GM13976 (cell line): ENCODE data around the gene ZNF805.

Experiments used
- DNase-seq: peaks from one replicate; pipeline ENCODE4 v3.0.0; 2012; ENCODE audit warnings: low spot score
- CTCF ChIP-seq: IDR thresholded peaks from 2 replicates; pipeline ENCODE4 v1.5.1; 2012; ENCODE audit warnings: borderline replicate concordance, mild to moderate bottlenecking; ENCODE audit not compliant: insufficient read depth; ENCODE audit errors: extremely low read depth, missing control alignments, control extremely low read depth
- in situ Hi-C: fragments of 300-500 bp; cut with MboI; formaldehyde crosslinking; loops from one replicate; pipeline ENCODE4 v1.12.0; 2022; ENCODE audit warnings: low sequenced_read_pairs, mixed read lengths, inconsistent platforms; ENCODE audit not compliant: unreplicated experiment

The ZNF805 gene

GRCh38 chr19:57212109-57212508 is 28.3 kb upstream of the ZNF805 start:
- no peak for DNase-seq
- in situ Hi-C loops, result no loop called here
- TF ChIP-seq CTCF, result no peak

- no peak for DNase-seq
- in situ Hi-C loops, result no loop called here
- no peak for TF ChIP-seq CTCF
These were observed 12.9 kb upstream of the ZNF805 start for GRCh38 chr19:57227502-57227901.

GRCh38 chr19:57231686-57232085 is 8.7 kb upstream of the ZNF805 start:
- TF ChIP-seq CTCF, result no peak
- in situ Hi-C loops, result no loop called here
- DNase-seq, result no peak

GRCh38 chr19:57233207-57233606 is 7.2 kb upstream of the ZNF805 start:
- DNase-seq, result no peak
- in situ Hi-C loops, result no loop called here
- TF ChIP-seq CTCF, result no peak

- in situ Hi-C loops, result no loop called here
- TF ChIP-seq CTCF, result no peak
- no peak for DNase-seq
These were observed 486 bp upstream of the ZNF805 start for GRCh38 chr19:57239982-57240310.

GRCh38 chr19:57241176-57241575 is 744 bp downstream of the ZNF805 start:
- in situ Hi-C loops, result no loop called here
- DNase-seq, result no peak
- TF ChIP-seq CTCF, result no peak

- DNase-seq, result no peak
- in situ Hi-C loops, result no loop called here
- TF ChIP-seq CTCF, result no peak
These were observed 2.4 kb downstream of the ZNF805 start for GRCh38 chr19:57242821-57243220.
